ENCODE results near the gene BZW2.

DNA sequence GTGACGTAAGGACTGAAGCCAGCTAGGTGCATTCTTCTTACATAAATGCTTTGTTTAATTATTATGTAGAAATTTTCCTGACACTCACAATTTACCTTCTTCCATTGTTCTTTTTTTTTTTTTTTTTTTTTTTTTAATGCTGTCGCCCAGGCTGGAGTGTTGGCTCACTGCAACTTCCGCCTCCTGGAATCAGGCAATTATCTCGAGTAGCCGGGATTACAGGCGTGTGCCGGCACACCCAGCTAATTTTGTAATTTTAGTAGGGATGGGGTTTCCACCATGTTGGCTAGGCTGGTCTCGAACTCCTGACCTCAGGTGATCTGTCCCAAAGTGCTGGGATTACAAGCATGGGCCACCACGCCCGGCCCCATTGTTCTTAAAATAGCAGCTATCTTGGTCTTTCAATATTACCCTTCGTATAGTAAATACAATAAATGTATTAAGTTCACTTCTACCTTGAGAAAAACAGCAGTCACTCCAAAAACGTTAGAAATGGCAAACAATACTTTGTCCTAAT, 32.1 kb downstream of the BZW2 start:
- TF ChIP-seq EZH2 (IDR thresholded peaks at IDR 0.05; ENCODE audit: insufficient read depth, poor library complexity, severe bottlenecking) (no peak), EZH2phosphoT487 (IDR thresholded peaks at IDR 0.05; ENCODE audit: insufficient read depth, low read depth) (no peak)
